Glutamatergic neuron (in vitro differentiated cells): Measurements from ENCODE around the gene MRPL49. TPM values are rescaled to one million over a fixed set of nuclear protein-coding genes. Genes with fewer than 3 reads are reported as not detected.

Source experiments
- DNase-seq: peaks from one replicate; pipeline ENCODE4 v3.0.0; 2022
- H3K27ac Mint-ChIP-seq: one replicate; pipeline ENCODE4 v1.8.0; 2020; ENCODE audit warnings: mild to moderate bottlenecking, mixed read lengths, inconsistent platforms; ENCODE audit not compliant: unreplicated experiment
- H3K27me3 Mint-ChIP-seq: one replicate; pipeline ENCODE4 v1.8.0; 2020; ENCODE audit warnings: mild to moderate bottlenecking, moderate library complexity, mixed read lengths, inconsistent platforms; ENCODE audit not compliant: unreplicated experiment
- H3K36me3 Mint-ChIP-seq: one replicate; pipeline ENCODE4 v1.8.0; 2020; ENCODE audit warnings: mild to moderate bottlenecking, mixed read lengths, inconsistent platforms; ENCODE audit not compliant: unreplicated experiment
- H3K4me1 Mint-ChIP-seq: one replicate; pipeline ENCODE4 v1.8.0; 2020; ENCODE audit warnings: mild to moderate bottlenecking, low read depth, mixed read lengths, inconsistent platforms; ENCODE audit not compliant: unreplicated experiment
- H3K4me3 Mint-ChIP-seq: one replicate; pipeline ENCODE4 v1.8.0; 2020; ENCODE audit warnings: mild to moderate bottlenecking, mixed read lengths, inconsistent platforms; ENCODE audit not compliant: unreplicated experiment
- H3K9me3 Mint-ChIP-seq: one replicate; pipeline ENCODE4 v1.8.0; 2020; ENCODE audit warnings: mild to moderate bottlenecking, moderate library complexity, mixed read lengths, inconsistent platforms; ENCODE audit not compliant: unreplicated experiment
- CTCF ChIP-seq: fragments of 200-600 bp; sonication (generic); IDR thresholded peaks from one replicate; pipeline ENCODE4 v1.5.0; 2021; ENCODE audit not compliant: partially characterized antibody, unreplicated experiment
- long read RNA-seq: library from polyadenylated mRNA; unstranded; transcript quantifications from one replicate; pipeline ENCODE4 v2.0.0, GENCODE V29; 2020; ENCODE audit not compliant: unreplicated experiment
- total RNA-seq: library from RNA; stranded (reverse); fragmentation: NEBNext Ultra II Directional; extraction: Animal tissue kit (Norgen Biotek cat#: 25700); gene quantifications from one replicate; pipeline ENCODE4 v1.2.1, GENCODE V29; 2021; ENCODE audit not compliant: unreplicated experiment

Gene MRPL49
- 32.9 TPM for total RNA-seq
- long read RNA-seq, transcript MRPL49-201 (4 exons, 2,019 nt): major isoform, 32 of 34 reads
- long read RNA-seq, partial matches to known transcripts: 0 of 34 reads
- long read RNA-seq, other reads (novel, unspliced or antisense): 0 of 34 reads

GRCh38 chr11:65121865-65122696 is at the start of gene MRPL49, which contains the start of gene FAU:
TSS of gene MRPL49 (plus strand) at chr11:65122321. CDS start at chr11:65122347, 26 bp downstream.
TSS of gene FAU (minus strand) at chr11:65122134. CDS start at chr11:65121813, 321 bp downstream.
- no peak for TF ChIP-seq CTCF
- peaks cover 15% of the 10 kb centered on the region for H3K9me3 Mint-ChIP-seq

GRCh38 chr11:65072631-65072966 is 49.5 kb upstream of the MRPL49 start:
- Mint-ChIP-seq H3K27me3 (peaks cover 1% of the 10 kb centered on the region), H3K27ac (no peak overlapping the region), H3K4me3 (no peak overlapping the region), H3K9me3 (peaks cover 1% of the 10 kb centered on the region), H3K4me1 (peaks cover 5% of the 10 kb centered on the region), H3K36me3 (no peaks in the 10 kb centered on the region)
- TF ChIP-seq CTCF: no peak
- no peak for DNase-seq

More at GRCh38 chr11:65121865-65122696, at the start of gene MRPL49, which contains the start of gene FAU:
- Mint-ChIP-seq H3K4me3 (peak within 1 kb of the TSS; percentile 99), H3K27me3 (peaks cover 24% of the 10 kb centered on the region), H3K4me1 (peaks cover 8% of the 10 kb centered on the region), H3K36me3 (no peaks in the 10 kb centered on the region), H3K27ac (peak within 1 kb of the TSS; percentile 98)
- peak; percentile 99 for DNase-seq

- H3K9me3 Mint-ChIP-seq: peaks cover 6% of the 10 kb centered on the region
- peaks cover 14% of the 10 kb centered on the region for H3K4me1 Mint-ChIP-seq
- peak; percentile 62 for DNase-seq
- peak overlapping the region; percentile 68 for H3K4me3 Mint-ChIP-seq
- no peak for TF ChIP-seq CTCF
- peaks cover 3% of the 10 kb centered on the region for H3K27me3 Mint-ChIP-seq
- peak overlapping the region; percentile 91 for H3K27ac Mint-ChIP-seq
- H3K36me3 Mint-ChIP-seq: no peaks in the 10 kb centered on the region
These were observed 44.7 kb upstream of the MRPL49 start for GRCh38 chr11:65077451-65077850.

GRCh38 chr11:65078151-65078550 is 44.0 kb upstream of the MRPL49 start:
- peak overlapping the region; percentile 91 for H3K27ac Mint-ChIP-seq
- DNase-seq: peak; percentile 76
- H3K4me3 Mint-ChIP-seq: peak overlapping the region; percentile 68
- TF ChIP-seq CTCF: peak; percentile 80
- peaks cover 6% of the 10 kb centered on the region for H3K9me3 Mint-ChIP-seq
- H3K4me1 Mint-ChIP-seq: peaks cover 14% of the 10 kb centered on the region
- H3K36me3 Mint-ChIP-seq: no peaks in the 10 kb centered on the region
- peaks cover 3% of the 10 kb centered on the region for H3K27me3 Mint-ChIP-seq
